ENCODE data around the gene SLC25A47. TPM values are rescaled to one million over a fixed set of nuclear protein-coding genes. Genes with fewer than 3 reads are reported as not detected.
"Not testable (repeated sequence)": the region's sequence is repeated elsewhere in the genome, so short reads cannot be mapped to it uniquely, and the experiment has no call there.

The SLC25A47 gene
- total RNA-seq, 1 donor from 2014 or later: not detected

GRCh38 chr14:100307766-100308426 lies 15.2 kb upstream of the SLC25A47 start:
- H3K27ac ChIP-seq: peak overlapping the region in 1 of 2 donors; percentile 83
- no peaks in the 10 kb centered on the region for H3K36me3 ChIP-seq
- TF ChIP-seq CTCF (IDR thresholded peaks at IDR 0.05): no peak
- peaks cover 3 to 12% of the 10 kb centered on the region in 2 donors for H3K4me1 ChIP-seq
- no peak for DNase-seq (ENCODE audit: low spot score in 2 of 2)
- peak overlapping the region; percentile 90 to 95 for H3K4me3 ChIP-seq
- no peaks in the 10 kb centered on the region for H3K27me3 ChIP-seq
- H3K9me3 ChIP-seq: no peaks in the 10 kb centered on the region
- intact Hi-C loops (cut with DNase I): loop anchor here (10.0 kb wide), 1 partner anchor 543 kb away; no protein-coding TSS in a partner anchor

GRCh38 chr14:100308427-100308792 lies 14.7 kb upstream of the SLC25A47 start:
- intact Hi-C loops (cut with DNase I): loop anchor here (10.0 kb wide), 1 partner anchor 544 kb away; no protein-coding TSS in a partner anchor
- peaks cover 3 to 12% of the 10 kb centered on the region in 2 donors for H3K4me1 ChIP-seq
- not testable (repeated sequence) for H3K27me3 ChIP-seq; H3K27ac ChIP-seq; DNase-seq (ENCODE audit: low spot score in 2 of 2); H3K36me3 ChIP-seq; H3K4me3 ChIP-seq; H3K9me3 ChIP-seq

GRCh38 chr14:100309028-100309737 lies 14.0 kb upstream of the SLC25A47 start:
- H3K4me1 ChIP-seq: peaks cover 3 to 12% of the 10 kb centered on the region in 2 donors
- H3K36me3 ChIP-seq: no peaks in the 10 kb centered on the region
- intact Hi-C loops (cut with DNase I): loop anchor here (10.0 kb wide), 1 partner anchor 544 kb away; no protein-coding TSS in a partner anchor
- no peak overlapping the region for H3K4me3 ChIP-seq
- no peaks in the 10 kb centered on the region for H3K9me3 ChIP-seq
- DNase-seq (ENCODE audit: low spot score in 2 of 2): no peak
- H3K27me3 ChIP-seq: no peaks in the 10 kb centered on the region
- no peak for TF ChIP-seq CTCF (IDR thresholded peaks at IDR 0.05)
- H3K27ac ChIP-seq: no peak overlapping the region

GRCh38 chr14:100312110-100312876 lies 10.8 kb upstream of the SLC25A47 start:
- DNase-seq (ENCODE audit: low spot score in 2 of 2); H3K27me3 ChIP-seq; H3K4me3 ChIP-seq; H3K4me1 ChIP-seq; H3K36me3 ChIP-seq; H3K9me3 ChIP-seq; H3K27ac ChIP-seq; intact Hi-C loops (cut with DNase I): not testable (repeated sequence)

- no peak for TF ChIP-seq CTCF (IDR thresholded peaks at IDR 0.05)
- no peak overlapping the region for H3K27ac ChIP-seq
- H3K4me1 ChIP-seq: peaks cover 0 to 4% of the 10 kb centered on the region in 2 donors
- no peaks in the 10 kb centered on the region for H3K9me3 ChIP-seq
- no peak overlapping the region for H3K4me3 ChIP-seq
- intact Hi-C loops (cut with DNase I): no loop called here
- H3K36me3 ChIP-seq: no peaks in the 10 kb centered on the region
- H3K27me3 ChIP-seq: no peaks in the 10 kb centered on the region
- no peak for DNase-seq (ENCODE audit: low spot score in 2 of 2)
These were observed 10.2 kb upstream of the SLC25A47 start for GRCh38 chr14:100312877-100313400.

GRCh38 chr14:100313464-100314230 lies 9.5 kb upstream of the SLC25A47 start:
- no peak for TF ChIP-seq CTCF (IDR thresholded peaks at IDR 0.05)
- H3K27me3 ChIP-seq: no peaks in the 10 kb centered on the region
- H3K36me3 ChIP-seq: no peaks in the 10 kb centered on the region
- intact Hi-C loops (cut with DNase I): no loop called here
- DNase-seq (ENCODE audit: low spot score in 2 of 2): no peak
- peaks cover 4 to 5% of the 10 kb centered on the region in 2 donors for H3K4me1 ChIP-seq
- H3K27ac ChIP-seq: no peak overlapping the region
- no peaks in the 10 kb centered on the region for H3K9me3 ChIP-seq
- H3K4me3 ChIP-seq: no peak overlapping the region

Data from ascending aorta (tissue), 2 donors.